ENCODE data around the gene BRPF1.

GRCh38 chr3:9784965-9785364, 53.4 kb downstream of the BRPF1 start:
- TF ChIP-seq CTCF (IDR thresholded peaks at IDR 0.05) = no peak
- no peak for TF ChIP-seq EZH2 (IDR thresholded peaks at IDR 0.05)
